ENCODE measurements around the gene BIRC3. TPM values are rescaled to one million over a fixed set of nuclear protein-coding genes. Genes with fewer than 3 reads are reported as not detected.

Gene BIRC3
- total RNA-seq, 1 donor from 2014 or later, result 1.6 TPM

DNA sequence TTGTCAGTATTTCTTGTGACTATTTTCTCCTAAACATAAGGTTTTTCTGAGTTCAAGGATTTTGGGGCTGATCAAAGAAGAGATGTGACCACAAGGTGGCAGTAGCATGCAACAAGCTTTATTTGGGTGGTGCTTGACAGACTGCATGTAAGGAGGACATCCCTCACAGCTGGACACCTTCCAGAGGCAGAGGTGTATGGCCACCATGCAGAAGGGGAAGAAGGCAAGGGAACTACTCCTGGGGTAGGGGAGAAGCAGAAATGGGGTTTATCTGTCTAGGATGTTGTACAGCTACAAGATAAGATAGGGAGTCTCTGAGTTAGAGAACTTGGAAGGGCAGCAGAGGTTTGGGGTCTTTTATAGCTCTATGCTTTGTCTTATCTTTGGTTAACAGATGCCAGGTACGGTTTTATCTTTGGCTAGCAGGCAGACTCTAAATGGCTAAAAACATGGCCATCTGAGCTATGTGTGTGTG is 24.6 kb downstream of the BIRC3 start:
- peaks cover 6 to 9% (median 7%) of the 10 kb centered on the region in 3 donors for H3K4me1 ChIP-seq (ENCODE audit: control insufficient read depth in 3 of 3, insufficient read depth in 3 of 3, low read length in 3 of 3)
- peaks cover 0 to 8% (median 0%) of the 10 kb centered on the region in 3 donors for H3K36me3 ChIP-seq (ENCODE audit: control insufficient read depth in 3 of 3, insufficient read depth in 3 of 3, low read length in 3 of 3)
- H3K4me3 ChIP-seq (ENCODE audit: low read length in 3 of 3), result no peak overlapping the region
- no peak overlapping the region for H3K27ac ChIP-seq (ENCODE audit: low read depth, low read length)
- H3K9ac ChIP-seq (ENCODE audit: low read depth in 1 of 3, low read length in 3 of 3), result peak overlapping the region in 1 of 3 donors; percentile 6
- no peaks in the 10 kb centered on the region for H3K27me3 ChIP-seq (ENCODE audit: control insufficient read depth in 3 of 3, insufficient read depth in 3 of 3, low read length in 3 of 3)
- no peaks in the 10 kb centered on the region for H3K9me3 ChIP-seq (ENCODE audit: control insufficient read depth in 3 of 3, low read length in 3 of 3)

DNA sequence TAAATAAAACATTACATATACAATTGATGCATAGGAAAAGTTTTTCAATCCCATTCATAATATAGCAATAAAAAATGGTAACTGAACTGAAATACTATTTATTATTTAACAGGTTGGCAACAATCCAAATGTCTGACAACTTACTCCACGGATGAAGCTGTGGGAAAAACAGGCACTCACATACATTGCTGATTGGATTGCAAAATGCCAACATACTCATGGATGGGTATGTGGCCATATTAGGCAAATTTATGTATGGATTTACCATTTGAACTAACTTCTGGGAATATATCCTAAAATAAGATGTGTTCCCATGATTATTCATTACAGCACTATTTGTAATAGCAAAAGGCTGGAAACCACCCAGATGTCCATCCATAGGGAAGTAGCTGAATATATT is 26.5 kb downstream of the BIRC3 start:
- Histone ChIP-seq H3K27me3 (ENCODE audit: control insufficient read depth in 3 of 3, insufficient read depth in 3 of 3, low read length in 3 of 3) (no peaks in the 10 kb centered on the region), H3K36me3 (ENCODE audit: control insufficient read depth in 3 of 3, insufficient read depth in 3 of 3, low read length in 3 of 3) (no peaks in the 10 kb centered on the region), H3K4me3 (ENCODE audit: low read length in 3 of 3) (no peak overlapping the region), H3K9ac (ENCODE audit: low read depth in 1 of 3, low read length in 3 of 3) (no peak overlapping the region), H3K4me1 (ENCODE audit: control insufficient read depth in 3 of 3, insufficient read depth in 3 of 3, low read length in 3 of 3) (peaks cover 8 to 16% (median 11%) of the 10 kb centered on the region in 3 donors), H3K9me3 (ENCODE audit: control insufficient read depth in 3 of 3, low read length in 3 of 3) (no peaks in the 10 kb centered on the region), H3K27ac (ENCODE audit: low read depth, low read length) (no peak overlapping the region)

DNA sequence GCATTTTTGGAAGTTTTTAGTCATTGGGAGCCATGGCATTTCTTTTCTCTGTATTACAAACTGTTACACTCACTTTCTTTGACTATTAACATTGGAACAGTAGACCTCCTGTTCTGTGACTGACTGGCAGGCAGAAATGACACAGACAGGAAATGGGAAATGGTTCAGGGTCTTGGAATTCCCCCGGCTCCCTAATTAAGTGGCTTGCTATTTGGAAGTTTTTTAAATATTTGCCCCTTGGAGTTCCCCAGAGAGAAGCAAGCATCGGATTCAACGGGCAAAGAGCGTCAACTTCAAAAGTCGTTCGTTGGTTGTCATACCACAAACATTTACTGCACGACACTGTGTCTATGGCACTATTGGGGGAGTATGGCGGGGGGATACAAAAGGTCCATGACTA is 28.6 kb downstream of the BIRC3 start:
- H3K9ac ChIP-seq (ENCODE audit: low read depth in 1 of 3, low read length in 3 of 3), result peak overlapping the region; percentile 75 to 92 (median 91)
- peak overlapping the region; percentile 70 to 94 (median 92) for H3K4me3 ChIP-seq (ENCODE audit: low read length in 3 of 3)
- no peaks in the 10 kb centered on the region for H3K27me3 ChIP-seq (ENCODE audit: control insufficient read depth in 3 of 3, insufficient read depth in 3 of 3, low read length in 3 of 3)
- H3K27ac ChIP-seq (ENCODE audit: low read depth, low read length), result peak overlapping the region; percentile 88
- no peaks in the 10 kb centered on the region for H3K9me3 ChIP-seq (ENCODE audit: control insufficient read depth in 3 of 3, low read length in 3 of 3)
- peaks cover 11 to 21% (median 11%) of the 10 kb centered on the region in 3 donors for H3K4me1 ChIP-seq (ENCODE audit: control insufficient read depth in 3 of 3, insufficient read depth in 3 of 3, low read length in 3 of 3)
- H3K36me3 ChIP-seq (ENCODE audit: control insufficient read depth in 3 of 3, insufficient read depth in 3 of 3, low read length in 3 of 3), result peaks cover 0 to 7% (median 4%) of the 10 kb centered on the region in 3 donors

GRCh38 chr11:102346456-102346747 is 29.1 kb downstream of the BIRC3 start:
- H3K4me3 ChIP-seq (ENCODE audit: low read length in 3 of 3), result peak overlapping the region; percentile 70 to 94 (median 92)
- H3K9me3 ChIP-seq (ENCODE audit: control insufficient read depth in 3 of 3, low read length in 3 of 3), result no peaks in the 10 kb centered on the region
- peak overlapping the region; percentile 88 for H3K27ac ChIP-seq (ENCODE audit: low read depth, low read length)
- no peaks in the 10 kb centered on the region for H3K27me3 ChIP-seq (ENCODE audit: control insufficient read depth in 3 of 3, insufficient read depth in 3 of 3, low read length in 3 of 3)
- H3K36me3 ChIP-seq (ENCODE audit: control insufficient read depth in 3 of 3, insufficient read depth in 3 of 3, low read length in 3 of 3), result peaks cover 0 to 7% (median 4%) of the 10 kb centered on the region in 3 donors
- H3K4me1 ChIP-seq (ENCODE audit: control insufficient read depth in 3 of 3, insufficient read depth in 3 of 3, low read length in 3 of 3), result peaks cover 11 to 21% (median 11%) of the 10 kb centered on the region in 3 donors
- H3K9ac ChIP-seq (ENCODE audit: low read depth in 1 of 3, low read length in 3 of 3), result peak overlapping the region; percentile 75 to 92 (median 91)

DNA sequence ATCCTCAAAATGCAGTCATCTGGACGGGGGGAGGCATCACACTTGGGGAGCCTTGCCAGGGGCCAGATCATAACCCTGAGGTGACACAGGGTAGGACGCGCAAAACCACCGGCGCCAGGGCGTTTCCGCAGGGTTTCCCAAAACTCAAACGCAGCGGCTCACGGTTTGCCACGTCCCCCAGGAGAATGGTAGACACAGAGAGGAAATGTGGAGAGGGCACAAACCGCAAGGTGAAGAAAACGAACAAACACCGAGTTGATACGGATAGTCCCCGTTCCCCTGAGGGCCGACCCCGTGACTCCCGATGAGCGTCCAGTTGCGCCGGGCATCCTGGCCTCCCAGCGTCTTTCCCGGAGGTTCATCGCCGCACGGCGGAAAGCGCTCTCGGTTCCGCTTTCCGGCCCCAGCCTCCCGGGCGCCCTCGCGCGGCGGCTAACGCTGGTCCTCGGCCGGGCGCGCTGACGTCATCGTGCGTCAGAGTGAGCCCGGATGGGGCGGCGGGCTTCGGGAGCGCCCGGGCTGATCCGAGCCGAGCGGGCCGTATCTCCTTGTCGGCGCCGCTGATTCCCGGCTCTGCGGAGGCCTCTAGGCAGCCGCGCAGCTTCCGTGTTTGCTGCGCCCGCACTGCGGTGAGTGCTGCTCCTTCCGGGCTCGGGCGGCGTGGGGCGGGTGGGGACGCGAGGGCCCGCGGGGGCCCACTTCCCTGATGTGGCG is 29.6 kb downstream of the BIRC3 start, which contains the start of gene BIRC2:
TSS of gene BIRC2 (plus strand) at position 467 of the 714 bp plus-strand sequence. CDS start 2,641 bp downstream, outside the sequence.
- H3K27ac ChIP-seq (ENCODE audit: low read depth, low read length), result peak within 1 kb of the TSS; percentile 88
- peak within 1 kb of the TSS; percentile 70 to 94 (median 92) for H3K4me3 ChIP-seq (ENCODE audit: low read length in 3 of 3)
- peaks cover 0 to 7% (median 4%) of the 10 kb centered on the region in 3 donors for H3K36me3 ChIP-seq (ENCODE audit: control insufficient read depth in 3 of 3, insufficient read depth in 3 of 3, low read length in 3 of 3)
- H3K9ac ChIP-seq (ENCODE audit: low read depth in 1 of 3, low read length in 3 of 3), result peak within 1 kb of the TSS; percentile 75 to 92 (median 91)
- H3K27me3 ChIP-seq (ENCODE audit: control insufficient read depth in 3 of 3, insufficient read depth in 3 of 3, low read length in 3 of 3), result no peaks in the 10 kb centered on the region
- H3K9me3 ChIP-seq (ENCODE audit: control insufficient read depth in 3 of 3, low read length in 3 of 3), result no peaks in the 10 kb centered on the region
- H3K4me1 ChIP-seq (ENCODE audit: control insufficient read depth in 3 of 3, insufficient read depth in 3 of 3, low read length in 3 of 3), result peaks cover 11 to 21% (median 11%) of the 10 kb centered on the region in 3 donors

GRCh38 chr11:102347462-102348370 is 30.4 kb downstream of the BIRC3 start:
- H3K27me3 ChIP-seq (ENCODE audit: control insufficient read depth in 3 of 3, insufficient read depth in 3 of 3, low read length in 3 of 3), result no peaks in the 10 kb centered on the region
- peak overlapping the region; percentile 75 to 92 (median 90) for H3K9ac ChIP-seq (ENCODE audit: low read depth in 1 of 3, low read length in 3 of 3)
- peak overlapping the region; percentile 70 to 92 (median 92) for H3K4me3 ChIP-seq (ENCODE audit: low read length in 3 of 3)
- no peaks in the 10 kb centered on the region for H3K9me3 ChIP-seq (ENCODE audit: control insufficient read depth in 3 of 3, low read length in 3 of 3)
- peak overlapping the region; percentile 88 for H3K27ac ChIP-seq (ENCODE audit: low read depth, low read length)
- H3K4me1 ChIP-seq (ENCODE audit: control insufficient read depth in 3 of 3, insufficient read depth in 3 of 3, low read length in 3 of 3), result peaks cover 11 to 21% (median 11%) of the 10 kb centered on the region in 3 donors
- peaks cover 0 to 7% (median 4%) of the 10 kb centered on the region in 3 donors for H3K36me3 ChIP-seq (ENCODE audit: control insufficient read depth in 3 of 3, insufficient read depth in 3 of 3, low read length in 3 of 3)

DNA sequence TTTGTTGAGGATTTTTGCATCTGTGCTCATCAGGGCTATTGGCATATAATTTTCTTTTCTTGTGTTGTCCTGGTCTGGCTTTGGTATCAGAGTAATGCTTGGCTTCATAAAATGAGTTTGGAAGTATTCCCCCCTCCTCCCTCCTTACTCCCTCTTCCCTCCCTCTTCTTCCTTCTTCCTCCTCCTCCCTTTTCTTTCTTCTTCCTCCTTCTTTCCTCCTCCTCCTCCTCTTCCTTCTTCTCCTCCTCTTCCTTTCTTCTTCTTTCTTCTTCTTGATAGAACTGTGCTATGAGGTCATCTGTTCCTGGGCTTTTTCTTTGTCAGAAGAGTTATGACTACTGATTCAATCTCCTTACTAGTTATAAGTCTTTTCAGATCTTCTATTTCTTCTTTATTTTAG is 39.8 kb downstream of the BIRC3 start:
- Histone ChIP-seq H3K36me3 (ENCODE audit: control insufficient read depth in 3 of 3, insufficient read depth in 3 of 3, low read length in 3 of 3) (peaks cover 12 to 28% (median 19%) of the 10 kb centered on the region in 3 donors), H3K9me3 (ENCODE audit: control insufficient read depth in 3 of 3, low read length in 3 of 3) (no peaks in the 10 kb centered on the region), H3K27ac (ENCODE audit: low read depth, low read length) (no peak overlapping the region), H3K9ac (ENCODE audit: low read depth in 1 of 3, low read length in 3 of 3) (no peak overlapping the region), H3K4me1 (ENCODE audit: control insufficient read depth in 3 of 3, insufficient read depth in 3 of 3, low read length in 3 of 3) (no peaks in the 10 kb centered on the region), H3K4me3 (ENCODE audit: low read length in 3 of 3) (no peak overlapping the region), H3K27me3 (ENCODE audit: control insufficient read depth in 3 of 3, insufficient read depth in 3 of 3, low read length in 3 of 3) (no peaks in the 10 kb centered on the region)

DNA sequence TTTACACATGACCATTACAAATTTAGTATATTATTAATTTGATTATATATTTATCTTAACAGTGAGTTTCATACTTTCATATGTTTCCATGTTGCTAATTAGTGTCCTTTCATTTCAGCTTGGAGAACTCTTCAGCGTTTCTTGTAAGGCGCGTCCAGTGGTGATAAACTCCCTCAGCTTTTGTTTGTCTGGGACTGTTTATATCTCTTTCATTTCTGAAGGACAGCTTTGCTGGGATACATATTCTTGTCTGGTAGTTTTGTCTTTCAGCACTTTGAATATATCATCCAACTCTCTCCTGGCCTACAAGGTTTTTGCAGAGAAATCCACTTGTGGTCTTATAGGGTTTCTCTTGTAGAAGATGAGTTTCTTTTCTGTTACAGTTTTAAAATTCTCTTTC is 42.1 kb downstream of the BIRC3 start:
- Histone ChIP-seq H3K9ac (ENCODE audit: low read depth in 1 of 3, low read length in 3 of 3) (no peak overlapping the region), H3K4me1 (ENCODE audit: control insufficient read depth in 3 of 3, insufficient read depth in 3 of 3, low read length in 3 of 3) (no peaks in the 10 kb centered on the region), H3K27me3 (ENCODE audit: control insufficient read depth in 3 of 3, insufficient read depth in 3 of 3, low read length in 3 of 3) (no peaks in the 10 kb centered on the region), H3K9me3 (ENCODE audit: control insufficient read depth in 3 of 3, low read length in 3 of 3) (no peaks in the 10 kb centered on the region), H3K27ac (ENCODE audit: low read depth, low read length) (no peak overlapping the region), H3K4me3 (ENCODE audit: low read length in 3 of 3) (no peak overlapping the region), H3K36me3 (ENCODE audit: control insufficient read depth in 3 of 3, insufficient read depth in 3 of 3, low read length in 3 of 3) (peaks cover 18 to 38% (median 29%) of the 10 kb centered on the region in 3 donors)

DNA sequence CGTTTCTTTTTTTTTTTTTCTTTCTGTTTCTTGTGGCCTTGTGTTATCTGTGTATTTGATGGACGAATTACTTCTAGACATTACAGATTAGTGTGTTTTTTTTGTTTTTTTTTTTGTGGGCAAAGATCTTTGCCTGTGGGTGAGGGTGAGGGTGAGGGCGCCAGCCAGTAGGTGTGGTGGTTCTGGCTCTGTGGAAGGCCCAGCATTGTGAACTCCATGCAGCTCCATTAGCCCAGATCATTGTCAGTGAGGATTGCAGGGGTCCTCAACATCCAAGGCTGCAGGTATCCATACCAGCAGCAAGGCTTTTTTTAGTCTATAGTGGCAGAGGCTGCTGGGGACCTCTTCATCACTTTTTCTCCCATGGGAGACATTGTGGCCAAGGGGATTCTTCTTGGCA is 43.4 kb downstream of the BIRC3 start:
- Histone ChIP-seq H3K4me1 (ENCODE audit: control insufficient read depth in 3 of 3, insufficient read depth in 3 of 3, low read length in 3 of 3) (no peaks in the 10 kb centered on the region), H3K36me3 (ENCODE audit: control insufficient read depth in 3 of 3, insufficient read depth in 3 of 3, low read length in 3 of 3) (peaks cover 30 to 48% (median 37%) of the 10 kb centered on the region in 3 donors), H3K4me3 (ENCODE audit: low read length in 3 of 3) (no peak overlapping the region), H3K27me3 (ENCODE audit: control insufficient read depth in 3 of 3, insufficient read depth in 3 of 3, low read length in 3 of 3) (no peaks in the 10 kb centered on the region), H3K9me3 (ENCODE audit: control insufficient read depth in 3 of 3, low read length in 3 of 3) (no peaks in the 10 kb centered on the region), H3K27ac (ENCODE audit: low read depth, low read length) (no peak overlapping the region), H3K9ac (ENCODE audit: low read depth in 1 of 3, low read length in 3 of 3) (no peak overlapping the region)

All from skeletal muscle tissue (tissue), 4 donors.